Measurements from ENCODE around the gene SERINC5.
"Not testable (repeated sequence)": the region's sequence is repeated elsewhere in the genome, so short reads cannot be mapped to it uniquely, and the experiment has no call there.

Gene SERINC5

DNA sequence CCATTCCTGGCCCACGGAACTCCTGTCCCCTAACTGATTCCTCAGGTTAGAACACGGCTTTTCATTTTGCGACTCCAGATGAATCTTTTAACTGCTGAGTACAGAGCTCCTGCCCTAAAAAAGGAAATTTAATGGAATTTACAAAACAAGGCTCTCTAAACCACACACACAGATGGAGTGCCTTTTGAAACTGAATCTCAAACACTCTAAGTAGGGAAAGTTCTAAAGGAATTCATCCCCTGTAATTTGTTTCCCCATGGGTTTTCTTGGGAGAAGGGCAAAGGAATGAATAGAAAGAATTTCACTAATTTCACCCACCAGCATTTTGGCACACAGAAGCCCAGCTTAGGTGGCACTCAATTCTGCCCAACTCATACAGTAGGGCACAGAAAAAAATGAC is 114.2 kb downstream of the SERINC5 start:
- H3K4me3 ChIP-seq (ENCODE audit: low read depth, low read length) = no peak overlapping the region

DNA sequence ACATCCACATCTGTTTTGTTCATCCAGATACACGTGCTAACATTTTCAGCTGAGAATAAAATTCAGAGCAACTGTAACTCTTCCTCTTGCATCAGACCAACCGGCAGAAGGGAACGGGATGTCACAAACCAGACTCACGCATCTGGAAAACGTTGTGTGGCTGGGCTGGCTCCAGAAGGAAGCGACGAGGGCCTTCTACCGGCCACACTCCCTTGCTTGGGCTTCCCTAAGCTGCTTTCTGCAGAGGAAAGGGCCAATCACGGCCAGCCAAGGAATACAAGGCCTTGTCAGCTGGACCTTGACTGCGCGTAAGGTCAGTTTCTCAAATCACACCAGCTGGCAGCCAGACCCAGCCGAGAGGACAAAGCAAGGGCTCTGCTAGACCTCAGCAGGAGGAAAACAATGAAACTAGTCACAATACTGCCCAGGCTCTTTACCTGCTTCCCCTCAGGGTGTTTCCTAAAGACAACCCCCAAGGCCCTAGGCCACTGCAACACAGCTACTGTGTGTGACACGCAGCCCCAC is 114.6 kb downstream of the SERINC5 start:
- no peak overlapping the region for H3K4me3 ChIP-seq (ENCODE audit: low read depth, low read length)

DNA sequence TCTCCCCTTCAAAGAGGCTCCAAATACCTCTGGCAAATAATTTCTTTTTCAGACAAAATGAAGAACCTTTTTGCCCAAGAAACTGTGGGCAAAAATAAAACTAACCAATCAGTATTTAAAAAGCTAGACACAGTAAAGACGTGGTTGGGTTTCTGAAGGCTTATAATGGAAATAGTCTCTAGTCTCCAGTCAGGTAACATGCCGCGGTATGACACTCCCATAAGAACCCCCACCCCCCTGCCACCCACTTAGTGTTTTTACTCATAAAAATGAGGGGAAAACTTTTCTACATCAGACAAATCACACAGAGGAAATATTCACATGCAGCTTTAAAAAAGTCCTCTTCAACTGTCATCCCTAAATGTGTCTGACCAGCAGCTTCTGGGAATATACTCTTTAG is 115.4 kb downstream of the SERINC5 start:
- no peak overlapping the region for H3K4me3 ChIP-seq (ENCODE audit: low read depth, low read length)

DNA sequence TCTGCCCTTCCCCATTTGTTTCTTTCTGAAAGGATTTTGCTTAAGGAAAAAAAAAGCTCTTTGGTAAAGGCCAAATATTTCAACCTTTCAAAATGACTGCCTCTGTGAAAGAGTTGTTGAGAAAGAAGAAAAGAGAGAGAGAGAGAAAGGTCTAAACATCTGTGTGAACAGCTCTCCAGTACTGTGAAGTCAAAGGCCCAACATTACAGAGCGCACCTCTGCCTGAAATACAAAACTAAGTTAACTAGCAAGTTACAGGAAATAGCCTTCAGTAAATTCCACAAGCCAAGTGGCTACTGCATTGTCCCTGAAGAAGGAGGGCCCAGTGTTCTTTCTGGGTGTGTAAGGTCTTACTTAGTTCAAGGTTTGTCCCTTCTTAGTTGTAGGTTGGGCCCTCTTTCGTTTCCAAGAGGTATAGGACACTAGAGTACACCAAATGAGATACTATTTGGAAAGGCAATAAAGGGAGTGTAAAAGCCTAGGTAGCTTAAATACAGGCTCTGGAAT is 116.3 kb downstream of the SERINC5 start:
- no peak overlapping the region for H3K4me3 ChIP-seq (ENCODE audit: low read depth, low read length)

DNA sequence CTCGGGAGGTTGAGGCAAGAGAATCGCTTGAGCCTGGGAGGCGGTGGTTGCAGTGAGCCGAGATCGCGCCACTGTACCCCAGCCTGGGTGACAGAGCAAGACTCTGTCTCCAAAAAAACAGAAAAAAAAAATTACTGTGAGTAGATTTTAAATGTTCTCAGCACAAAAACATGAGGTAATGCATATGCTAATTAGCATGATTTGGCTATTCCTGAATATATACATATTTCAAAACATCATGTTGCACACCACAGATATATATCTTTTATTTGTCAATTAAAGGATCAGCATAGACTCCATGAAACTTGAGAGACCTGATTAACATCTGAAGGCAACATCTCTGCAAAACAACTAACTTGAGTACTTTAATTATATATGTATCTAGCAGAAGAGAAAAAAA is 117.4 kb downstream of the SERINC5 start:
- H3K4me3 ChIP-seq (ENCODE audit: low read depth, low read length) = no peak overlapping the region

DNA sequence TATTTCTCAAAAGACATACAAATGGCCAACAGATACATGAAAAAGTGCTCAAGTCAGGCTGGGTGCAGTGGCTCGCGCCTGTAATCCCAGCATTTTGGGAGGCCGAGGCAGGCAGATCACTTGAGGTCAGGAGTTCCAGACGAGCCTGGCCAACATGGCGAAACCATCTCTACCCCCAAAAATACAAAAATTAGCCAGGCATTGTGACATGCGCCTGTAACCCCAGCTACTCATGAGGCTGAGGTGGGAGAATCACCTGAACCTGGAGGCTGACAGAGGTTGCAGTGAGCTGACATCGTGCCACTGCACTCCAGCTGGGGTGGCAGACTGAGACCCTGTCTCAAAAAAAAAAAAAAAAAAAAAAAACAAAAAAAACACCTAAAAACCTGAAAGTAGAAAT is 119.0 kb downstream of the SERINC5 start:
- not testable (repeated sequence) for H3K4me3 ChIP-seq (ENCODE audit: low read depth, low read length)

DNA sequence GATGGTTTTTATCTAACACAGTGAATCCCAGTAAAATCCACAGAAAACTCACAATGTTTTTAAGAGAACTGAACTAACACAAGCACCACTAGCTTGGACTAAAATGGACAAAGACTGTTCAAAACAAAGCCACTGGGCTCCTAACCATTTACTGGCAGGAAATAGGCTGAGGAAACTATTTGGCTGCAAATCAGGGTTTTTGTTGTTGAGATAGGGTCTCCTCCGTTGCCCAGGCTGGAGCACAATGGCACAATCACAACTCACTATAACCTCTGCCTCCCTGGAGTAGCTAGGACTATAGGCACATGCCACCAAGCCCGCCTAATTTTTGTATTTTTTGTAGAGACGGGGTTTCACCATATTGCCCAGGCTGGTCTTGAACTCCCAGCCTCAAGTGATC is 121.0 kb downstream of the SERINC5 start:
- no peak overlapping the region for H3K4me3 ChIP-seq (ENCODE audit: low read depth, low read length)

DNA sequence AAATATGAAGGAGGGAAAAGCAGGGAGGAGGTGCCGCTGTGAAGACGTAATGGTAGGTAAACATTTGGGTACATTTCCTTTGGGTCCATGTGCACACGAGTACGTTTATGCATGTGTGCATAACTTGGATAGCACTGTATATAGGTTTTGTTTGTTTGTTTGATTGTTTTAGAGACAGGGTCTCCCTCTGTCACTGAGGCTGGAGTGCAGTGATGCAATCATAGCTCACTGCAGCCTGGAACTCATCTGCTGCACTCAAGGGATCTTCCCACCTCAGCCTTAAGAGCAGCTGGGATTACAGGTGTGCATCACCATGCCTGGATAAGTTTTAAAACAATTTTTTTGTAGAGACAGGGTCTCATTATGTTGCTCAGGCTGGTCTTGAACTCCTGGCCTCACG is 126.7 kb downstream of the SERINC5 start:
- H3K4me3 ChIP-seq (ENCODE audit: low read depth, low read length) = no peak overlapping the region

DNA sequence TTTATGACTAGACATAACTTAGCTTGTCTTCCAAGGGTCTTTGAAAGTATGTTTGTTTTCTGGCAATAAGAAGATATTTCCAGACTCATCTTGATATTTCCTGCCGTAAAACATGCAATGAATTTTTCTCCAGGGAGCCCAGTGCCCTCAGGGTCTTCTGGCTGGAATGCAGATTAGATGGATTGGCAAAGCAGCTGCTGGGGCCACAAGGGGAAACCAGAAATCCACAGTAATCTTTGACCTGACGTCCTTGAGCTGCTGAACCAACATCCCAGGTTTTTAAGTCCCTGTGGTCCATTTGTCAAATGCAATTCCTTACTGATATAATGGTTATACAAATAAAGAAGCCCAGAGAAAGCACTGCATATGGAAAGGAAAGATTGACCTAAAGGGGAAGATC is 127.7 kb downstream of the SERINC5 start:
- H3K4me3 ChIP-seq (ENCODE audit: low read depth, low read length) = no peak overlapping the region

DNA sequence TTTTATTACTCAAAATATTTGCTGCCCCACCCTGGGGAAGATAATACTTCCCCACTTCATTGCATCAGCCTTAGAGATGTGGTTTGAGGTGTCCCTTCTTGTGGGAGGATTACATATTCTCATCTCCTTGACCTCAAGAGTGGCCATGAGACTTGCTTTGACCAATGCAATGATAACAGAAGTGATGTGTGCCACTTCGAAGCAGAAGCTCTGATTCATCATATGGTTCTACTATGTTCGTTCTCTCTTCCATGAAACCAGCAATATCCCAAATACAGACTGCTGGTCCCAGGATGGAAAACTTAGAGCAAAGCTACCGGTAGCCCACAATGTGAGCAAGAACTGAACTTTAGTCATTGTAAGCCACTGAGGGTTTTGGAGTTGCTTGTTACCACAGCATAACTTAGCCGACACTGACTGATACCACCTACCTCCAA is 128.7 kb downstream of the SERINC5 start:
- no peak overlapping the region for H3K4me3 ChIP-seq (ENCODE audit: low read depth, low read length)

DNA sequence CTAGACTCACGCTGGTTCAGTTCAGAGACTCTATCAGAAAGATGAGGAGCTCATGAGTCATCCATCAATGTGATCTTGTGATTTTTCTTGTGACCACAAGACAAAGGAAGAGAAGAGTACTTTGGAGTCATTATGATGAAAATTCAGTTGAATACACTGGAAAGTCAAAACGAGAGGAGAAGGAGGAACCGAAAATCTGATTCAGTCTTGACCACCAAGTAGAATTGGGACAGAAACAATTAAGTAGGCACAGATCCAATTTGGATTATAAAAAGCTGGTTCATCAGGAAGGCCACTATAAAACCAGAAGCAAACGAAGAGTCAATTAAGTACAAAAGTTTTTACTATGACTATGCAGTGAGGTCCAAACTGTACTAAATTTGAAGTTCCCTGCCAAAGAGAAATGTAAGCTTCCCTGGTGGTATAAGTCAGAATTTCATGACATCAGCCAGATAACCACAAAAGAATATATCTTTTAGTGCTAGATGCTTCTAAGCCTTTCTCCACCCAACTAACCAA is 129.8 kb downstream of the SERINC5 start:
- no peak overlapping the region for H3K4me3 ChIP-seq (ENCODE audit: low read depth, low read length)

DNA sequence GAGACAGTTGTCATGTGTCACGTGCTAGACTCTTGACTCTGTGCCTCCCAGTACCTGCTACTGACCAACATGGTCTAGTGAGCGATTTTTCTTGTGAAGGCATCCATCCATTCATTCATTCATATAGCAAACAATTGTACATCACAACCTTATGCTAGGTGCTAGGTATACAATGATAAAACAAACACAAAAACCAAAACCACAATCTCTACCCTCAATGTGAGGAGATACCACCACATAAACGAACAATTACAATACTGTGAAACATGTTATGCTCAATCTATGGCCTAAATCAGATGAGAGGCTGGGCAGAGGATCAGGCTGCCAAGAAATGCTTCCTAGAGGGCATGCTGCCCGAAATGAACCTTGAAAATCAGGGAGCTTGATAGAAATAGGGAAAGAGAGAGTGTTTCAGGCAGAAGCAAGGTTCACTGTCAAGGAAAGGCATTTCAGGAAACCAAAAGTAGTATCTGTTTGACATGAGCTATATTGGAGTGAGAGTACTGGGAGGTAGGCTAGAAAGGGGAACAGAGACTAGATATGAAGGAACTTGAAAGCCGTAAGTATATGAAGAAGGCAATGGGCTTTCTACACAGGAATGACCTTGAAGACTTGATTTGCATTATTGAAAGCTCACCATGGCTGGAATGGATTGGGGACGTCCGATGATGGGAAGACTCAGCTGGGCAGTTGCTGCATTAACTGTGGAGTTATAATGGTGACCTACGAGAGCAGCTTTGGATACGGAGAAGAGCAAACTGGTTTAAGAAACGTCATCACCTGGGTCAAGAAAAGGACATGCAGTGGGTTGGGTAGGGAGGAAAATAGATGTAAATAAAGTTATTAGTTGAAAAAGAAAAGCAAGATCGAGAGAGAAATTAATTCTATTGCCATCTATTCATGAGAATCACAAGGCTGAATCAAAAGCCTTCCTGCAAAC is 130.6 kb downstream of the SERINC5 start:
- H3K4me3 ChIP-seq (ENCODE audit: low read depth, low read length) = no peak overlapping the region

DNA sequence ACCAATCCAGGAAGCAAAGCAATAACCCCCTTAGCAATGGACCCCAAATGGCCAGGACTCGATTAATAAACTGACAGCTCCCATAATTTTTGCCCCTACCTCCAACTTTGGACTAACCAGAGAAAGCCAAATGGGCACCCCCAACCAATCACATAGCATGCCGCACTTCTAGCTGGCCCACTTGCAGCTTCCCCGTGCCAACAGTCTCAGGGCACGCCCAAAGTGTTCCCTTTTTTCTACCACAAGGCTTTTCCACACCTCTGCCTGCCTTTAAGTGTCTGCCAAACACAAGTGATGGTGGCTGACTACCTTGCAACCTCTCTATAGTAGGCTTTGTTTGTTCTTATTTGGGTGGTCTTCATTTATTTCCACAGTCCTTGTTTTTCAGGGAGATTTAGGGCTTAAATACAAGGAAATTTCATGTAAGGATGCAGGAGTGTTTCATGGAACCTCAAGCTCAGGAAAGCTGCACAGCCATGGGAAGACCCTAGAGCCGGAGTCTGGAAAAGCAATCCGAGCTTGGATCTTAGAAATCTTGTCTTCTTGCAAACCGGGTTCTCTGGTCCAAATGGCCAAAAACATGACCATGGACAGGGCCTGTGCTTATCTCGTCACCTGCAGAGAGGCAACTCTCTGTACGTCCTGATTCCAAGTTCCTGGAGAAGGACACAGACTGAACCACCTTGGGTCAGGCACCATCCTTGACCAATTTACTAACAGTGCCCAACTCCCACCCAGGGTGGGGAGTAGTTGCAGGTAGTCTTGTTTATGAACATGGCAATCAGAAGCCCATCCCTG is 131.5 kb downstream of the SERINC5 start:
- no peak overlapping the region for H3K4me3 ChIP-seq (ENCODE audit: low read depth, low read length)

DNA sequence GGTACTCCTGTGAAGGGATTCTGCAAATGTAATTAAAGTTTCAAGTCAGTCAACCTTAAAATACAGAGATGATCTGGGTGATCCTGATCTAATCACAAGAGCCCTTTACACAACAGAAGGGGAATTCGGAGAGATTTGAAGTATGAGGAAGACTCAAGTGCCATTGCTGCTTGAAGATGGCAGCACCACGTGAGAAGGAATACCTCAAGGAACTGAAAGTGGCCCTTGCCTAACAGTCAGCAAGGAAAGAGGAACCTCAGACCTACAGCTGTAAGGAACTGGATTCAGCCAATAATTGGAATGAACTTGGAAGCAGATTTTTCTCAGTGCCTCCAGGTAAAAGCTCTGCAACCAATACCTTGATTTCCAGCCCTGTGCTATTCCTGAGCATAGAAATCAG is 133.3 kb downstream of the SERINC5 start:
- H3K4me3 ChIP-seq (ENCODE audit: low read depth, low read length) = no peak overlapping the region

DNA sequence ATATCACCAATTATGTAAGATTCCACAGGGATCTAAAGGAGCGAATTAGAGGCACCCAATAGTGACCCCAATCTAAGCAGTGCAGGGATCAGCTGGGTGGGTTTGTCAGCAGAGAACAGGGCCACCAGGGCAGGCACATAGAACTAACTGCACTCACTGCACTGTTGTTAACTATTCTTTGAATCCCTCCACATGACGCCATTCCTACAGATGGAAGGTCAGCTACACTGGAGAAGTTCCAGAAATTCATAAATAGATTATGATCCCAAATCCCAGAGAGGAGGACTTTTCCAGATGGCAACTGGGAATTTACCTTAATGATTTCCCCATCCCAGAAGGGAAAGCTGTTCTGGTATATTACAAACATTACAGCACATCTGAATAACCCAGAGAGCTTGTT is 136.5 kb downstream of the SERINC5 start:
- H3K4me3 ChIP-seq (ENCODE audit: low read depth, low read length) = no peak overlapping the region

DNA sequence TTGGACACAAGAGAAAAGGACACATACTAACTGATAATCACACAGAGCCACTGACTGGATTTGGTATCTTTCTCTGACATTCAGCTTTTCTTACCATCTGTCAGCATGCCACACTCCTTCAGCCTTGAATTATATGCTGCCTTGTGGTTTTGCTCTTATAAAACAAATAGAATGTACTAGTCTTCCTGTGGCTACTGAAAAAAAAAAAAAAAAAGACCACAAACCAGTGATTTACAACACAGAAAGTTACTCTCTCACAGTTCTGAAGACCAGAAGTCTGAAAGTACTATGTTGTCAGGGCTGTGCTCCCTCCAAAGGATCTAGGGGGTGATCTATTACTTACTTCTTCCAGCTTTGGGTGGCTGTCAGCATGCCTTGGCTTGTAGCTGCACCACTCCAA is 138.4 kb downstream of the SERINC5 start:
- no peak overlapping the region for H3K4me3 ChIP-seq (ENCODE audit: low read depth, low read length)

DNA sequence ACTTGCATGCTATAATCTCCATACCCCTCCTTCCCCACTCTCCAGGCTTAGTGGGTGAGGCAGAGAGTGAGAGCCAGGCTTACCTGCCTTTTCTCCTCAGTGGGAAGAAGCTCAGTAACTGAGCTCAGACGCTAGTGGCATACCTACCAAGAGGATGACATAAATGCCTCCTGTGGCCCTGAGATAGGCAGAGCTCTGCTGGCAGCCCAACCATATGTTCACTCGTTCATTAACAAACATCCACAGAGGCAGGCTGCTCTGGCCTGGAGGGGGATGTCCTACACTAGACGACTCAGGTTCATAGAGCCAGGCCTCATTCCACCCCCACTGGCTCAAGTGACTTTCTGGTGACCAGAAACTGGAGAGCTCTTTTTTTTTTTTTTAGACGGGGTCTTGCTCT is 139.4 kb downstream of the SERINC5 start:
- H3K4me3 ChIP-seq (ENCODE audit: low read depth, low read length) = no peak overlapping the region

DNA sequence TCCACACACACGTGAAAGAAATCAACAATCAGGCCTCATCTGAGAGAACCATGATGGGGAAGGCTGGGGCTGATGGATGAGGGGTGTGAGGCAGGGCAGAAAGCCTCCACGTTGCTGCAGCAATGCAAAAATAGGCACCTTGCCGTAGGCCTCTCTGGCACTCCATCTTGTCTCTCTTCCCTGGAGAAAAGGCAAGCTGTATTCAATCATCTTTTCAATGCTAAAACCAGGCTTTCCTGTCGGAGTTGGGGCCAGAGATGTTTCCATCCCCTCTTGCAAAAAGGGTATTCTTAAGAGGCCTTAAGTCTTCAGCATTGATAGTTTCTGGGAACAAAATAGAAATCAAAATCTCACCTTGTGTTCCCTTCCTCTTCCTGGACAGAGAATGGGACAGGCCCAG is 139.8 kb downstream of the SERINC5 start:
- H3K4me3 ChIP-seq (ENCODE audit: low read depth, low read length) = no peak overlapping the region

DNA sequence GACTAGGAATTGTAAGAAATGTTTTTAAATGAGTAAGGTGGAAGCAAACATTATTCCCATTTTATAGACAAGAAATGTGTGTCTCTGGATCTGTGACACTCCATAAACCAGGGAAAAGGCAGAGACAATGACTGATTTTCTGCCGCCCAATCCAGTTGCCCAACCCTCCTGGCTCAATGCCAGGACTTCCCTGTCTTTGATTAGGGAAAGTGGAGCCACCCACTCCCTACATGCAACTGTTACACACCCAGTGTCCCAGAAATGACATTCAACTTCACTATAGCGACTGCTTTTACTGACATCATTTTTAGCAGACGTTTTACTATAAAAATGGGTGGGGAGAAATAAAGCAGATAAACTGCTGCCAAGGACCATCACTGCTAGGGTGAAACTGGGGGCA is 141.0 kb downstream of the SERINC5 start:
- no peak overlapping the region for H3K4me3 ChIP-seq (ENCODE audit: low read depth, low read length)

DNA sequence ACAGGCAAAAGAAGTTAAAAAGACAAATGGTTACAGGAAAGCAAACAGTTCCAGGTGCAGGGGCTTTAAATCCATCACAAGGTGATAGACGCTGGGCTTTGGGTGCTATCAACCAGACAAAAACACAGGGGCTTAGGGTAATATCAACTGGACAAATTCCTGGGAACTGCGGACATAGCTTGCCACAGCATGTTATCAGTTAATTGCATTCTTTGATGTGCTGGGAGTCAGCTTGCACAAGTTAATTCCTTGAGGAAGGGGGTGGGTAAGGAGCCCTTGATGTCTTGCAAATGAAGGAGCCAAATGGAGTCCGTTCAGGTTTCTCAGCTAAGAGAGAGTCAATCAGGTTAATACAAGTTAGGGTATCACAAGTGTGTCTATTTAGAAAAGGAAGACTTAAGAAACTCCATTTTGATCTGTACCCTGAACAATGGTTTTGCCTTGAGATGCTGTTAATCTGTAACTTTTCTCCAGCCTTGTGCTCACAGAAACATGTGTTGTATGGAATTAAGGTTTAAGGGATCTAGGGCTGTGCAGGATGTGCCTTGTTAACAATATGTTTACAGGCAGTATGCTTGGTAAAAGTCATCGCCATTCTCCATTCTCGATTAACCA is 144.4 kb downstream of the SERINC5 start:
- not testable (repeated sequence) for H3K4me3 ChIP-seq (ENCODE audit: low read depth, low read length)

Measured in iPS-11a (cell line).